IMR-90 (cell line): ENCODE measurements around the gene ZNF598. TPM values are rescaled to one million over a fixed set of nuclear protein-coding genes. Genes with fewer than 3 reads are reported as not detected.
A peak's percentile ranks its signal among the peaks of the same experiment; 100 is the strongest.

Experiments
- ATAC-seq: fragments of 200-7000 bp; cut with Tn5 transposase; 2 replicates; pipeline ENCODE4 v1.9.1; 2020; ENCODE audit warnings: low read depth, mild to moderate bottlenecking, moderate library complexity
- BruUV-seq: library from RNA; stranded (reverse); fragments of 400-500 nt; replicated peaks from 2 replicates; lab custom pipeline; 2021; lab: Mats Ljungman, UMichigan
- CTCF ChIA-PET: fragments of 300-600 bp; formaldehyde crosslinking; extraction: SDS; loops from one replicate; lab custom pipeline; 2021; ENCODE audit warnings: antibody characterized with exemption; lab: Yijun Ruan, JAX
- POLR2A ChIA-PET: fragments of 300-600 bp; sonication (Branson Sonifier 250); formaldehyde crosslinking; loops from one replicate; lab custom pipeline; 2022; ENCODE audit warnings: antibody characterized with exemption; ENCODE audit not compliant: unreplicated experiment; lab: Charles Lee
- DNase-seq: peaks from one replicate; pipeline ENCODE4 v3.0.0; 2013
- H2AFZ ChIP-seq: replicated peaks from 2 replicates; pipeline ENCODE3; 2013; ENCODE audit warnings: low read length, mild to moderate bottlenecking; ENCODE audit not compliant: poor library complexity
- H2AK5ac ChIP-seq: 2 replicates; pipeline ENCODE4 v1.6.1; 2013; ENCODE audit warnings: low read depth, low read length, inconsistent platforms
- H2AK9ac ChIP-seq: replicated peaks from 2 replicates; pipeline ENCODE3; 2013; ENCODE audit warnings: mild to moderate bottlenecking, low read depth, low read length, moderate library complexity; ENCODE audit not compliant: poor library complexity
- H2BK120ac ChIP-seq: 2 replicates; pipeline ENCODE4 v1.6.1; 2013; ENCODE audit warnings: low read depth, low read length, inconsistent platforms
- H2BK15ac ChIP-seq: 3 replicates; pipeline ENCODE4 v1.6.1; 2013; ENCODE audit warnings: low read depth, low read length, inconsistent platforms
- H2BK20ac ChIP-seq: 2 replicates; pipeline ENCODE4 v1.6.1; 2013; ENCODE audit warnings: low read depth, mild to moderate bottlenecking, inconsistent platforms, low read length, moderate library complexity
- H2BK5ac ChIP-seq: 2 replicates; pipeline ENCODE4 v1.6.1; 2013; ENCODE audit warnings: mild to moderate bottlenecking, low read depth, low read length, inconsistent platforms; ENCODE audit not compliant: poor library complexity, severe bottlenecking
- H3K14ac ChIP-seq: replicated peaks from 2 replicates; pipeline ENCODE4 v1.6.1; 2013; ENCODE audit warnings: low read depth, low read length, inconsistent platforms
- H3K18ac ChIP-seq: 2 replicates; pipeline ENCODE4 v1.6.1; 2013; ENCODE audit warnings: low read depth, low read length, control low read depth
- H3K23ac ChIP-seq: 2 replicates; pipeline ENCODE4 v1.6.1; 2013; ENCODE audit warnings: low read depth, low read length, inconsistent platforms
- H3K27ac ChIP-seq: 2 replicates; pipeline ENCODE4 v1.5.1; 2013; ENCODE audit warnings: mild to moderate bottlenecking, control low read depth, low read length; ENCODE audit not compliant: insufficient read depth
- H3K27me3 ChIP-seq: 2 replicates; pipeline ENCODE4 v1.6.1; 2013; ENCODE audit warnings: low read length; ENCODE audit not compliant: control insufficient read depth, insufficient read depth
- H3K36me3 ChIP-seq: 2 replicates; pipeline ENCODE4 v1.6.1; 2013; ENCODE audit warnings: low read length, mixed read lengths; ENCODE audit not compliant: control insufficient read depth, insufficient read depth
- H3K4ac ChIP-seq: 2 replicates; pipeline ENCODE4 v1.6.1; 2013; ENCODE audit warnings: low read depth, low read length, inconsistent platforms
- H3K4me1 ChIP-seq: 2 replicates; pipeline ENCODE4 v1.6.1; 2013; ENCODE audit warnings: low read length, mixed read lengths; ENCODE audit not compliant: control insufficient read depth, insufficient read depth
- H3K4me2 ChIP-seq: 2 replicates; pipeline ENCODE4 v1.6.1; 2013; ENCODE audit warnings: low read depth, mild to moderate bottlenecking, control low read depth, low read length, moderate library complexity
- H3K4me3 ChIP-seq: 2 replicates; pipeline ENCODE4 v1.5.1; 2013; ENCODE audit warnings: low read depth, mild to moderate bottlenecking, control low read depth, low read length, moderate library complexity; ENCODE audit not compliant: insufficient read depth
- H3K56ac ChIP-seq: 2 replicates; pipeline ENCODE4 v1.6.1; 2013; ENCODE audit warnings: low read length, inconsistent platforms; ENCODE audit not compliant: insufficient read depth; ENCODE audit errors: extremely low read depth
- H3K79me1 ChIP-seq, 2 experiments: 2 replicates each; pipeline ENCODE4 v1.6.1; 2013; ENCODE audit warnings: low read length in 2 of 2, inconsistent platforms in 1 of 2, low read depth in 1 of 2
- H3K9ac ChIP-seq: 2 replicates; pipeline ENCODE4 v1.6.1; 2013; ENCODE audit warnings: low read depth, low read length, control low read depth
- H3K9me1 ChIP-seq: 2 replicates; pipeline ENCODE4 v1.6.1; 2013; ENCODE audit warnings: low read length, inconsistent platforms; ENCODE audit not compliant: insufficient read depth
- H3K9me3 ChIP-seq: 2 replicates; pipeline ENCODE4 v1.6.1; 2013; ENCODE audit warnings: low read length; ENCODE audit not compliant: control insufficient read depth, insufficient read depth
- H4K20me1 ChIP-seq: 2 replicates; pipeline ENCODE4 v1.6.1; 2013; ENCODE audit warnings: low read length, inconsistent platforms; ENCODE audit not compliant: insufficient read depth
- H4K5ac ChIP-seq: 2 replicates; pipeline ENCODE4 v1.6.1; 2013; ENCODE audit warnings: mild to moderate bottlenecking, low read depth, low read length, control low read depth
- H4K8ac ChIP-seq, 2 experiments: 2 replicates each; pipeline ENCODE4 v1.6.1; 2013; ENCODE audit warnings: low read depth in 2 of 2, low read length in 2 of 2, control low read depth in 1 of 2, inconsistent platforms in 1 of 2
- H4K91ac ChIP-seq: 2 replicates; pipeline ENCODE4 v1.6.1; 2013; ENCODE audit warnings: low read depth, low read length, inconsistent platforms; ENCODE audit not compliant: insufficient read depth
- BHLHE40 ChIP-seq: fragments of 150-350 bp; IDR thresholded peaks from 2 replicates; pipeline ENCODE4 v1.6.1; 2016; ENCODE audit warnings: mild to moderate bottlenecking, low read depth, low read length
- CHD1 ChIP-seq: IDR thresholded peaks from 2 replicates; pipeline ENCODE4 v1.6.1; 2012; ENCODE audit warnings: low read depth, low read length, improper control_type of control experiment
- MAZ ChIP-seq: IDR thresholded peaks from 2 replicates; pipeline ENCODE4 v1.6.1; 2012; ENCODE audit warnings: low read depth, mild to moderate bottlenecking, low read length, improper control_type of control experiment, moderate library complexity, borderline replicate concordance
- NFE2L2 ChIP-seq: fragments of 150-350 bp; IDR thresholded peaks from 2 replicates; pipeline ENCODE4 v1.6.1; 2016; ENCODE audit warnings: low read depth, mild to moderate bottlenecking, low read length
- RFX5 ChIP-seq: IDR thresholded peaks from 2 replicates; pipeline ENCODE4 v1.8.0; 2012; ENCODE audit warnings: low read depth, mild to moderate bottlenecking, low read length, moderate library complexity
- SMC3 ChIP-seq: fragments of 150-350 bp; IDR thresholded peaks from 2 replicates; pipeline ENCODE4 v1.6.1; 2016; ENCODE audit warnings: low read depth, mild to moderate bottlenecking, antibody characterized with exemption, low read length, moderate library complexity
- WGBS, 2 experiments: methylation state at CpG; one replicate each; pipeline versions ENCODE4 v1.1.5 to v1.1.7; 2013; ENCODE audit warnings: missing lambda C conversion rate in 2 of 2; ENCODE audit not compliant: insufficient read length in 1 of 2; ENCODE audit errors: extremely low coverage in 2 of 2; 5-methylcytosine and 5-hydroxymethylcytosine counted together
- dilution Hi-C: fragments of 300-500 bp; cut with HindIII; formaldehyde crosslinking; loops from one replicate; pipeline ENCODE4 v1.14.3; 2018; ENCODE audit warnings: low sequenced_read_pairs; ENCODE audit not compliant: unreplicated experiment
- in situ Hi-C: fragments of 300-500 bp; cut with MboI; formaldehyde crosslinking; loops from 3 replicates; pipeline ENCODE4 v1.14.3; 2019; ENCODE audit warnings: low sequenced_read_pairs, inconsistent platforms, mixed read lengths
- intact Hi-C: fragments of 100-400 bp; cut with micrococcal nuclease; formaldehyde crosslinking; loops from 2 replicates; pipeline ENCODE4 v1.10.0; 2022
- polyA plus RNA-seq, 3 experiments: library from polyadenylated mRNA; depleted of rRNA; stranded (reverse); fragments of >200 nt; gene quantifications; 2 replicates each; pipeline ENCODE4 v1.2.3, GENCODE V29; 2012; ENCODE audit warnings: low replicate concordance in 1 of 3
- total RNA-seq: library from RNA; depleted of rRNA; stranded (reverse); fragments of >200 nt; gene quantifications from 2 replicates; pipeline ENCODE4 v1.2.3, GENCODE V29; 2012

Gene ZNF598
- total and polyA plus RNA-seq, 2 of the 4 experiments (the other 2 are of a cell fraction): 3.4 to 36.4 TPM

- TF ChIP-seq BHLHE40 (no peak), RFX5 (no peak)
Measured at GRCh38 chr16:2019921-2020831, 10.6 kb upstream of the ZNF598 start (continued).

GRCh38 chr16:2019518-2019920, 9.9 kb upstream of the ZNF598 start, which contains the start of gene NPW:
Gene NPW, plus strand, starts transcription at chr16:2019785.
- Histone ChIP-seq H3K9me3 (no peaks in the 10 kb centered on the region), H3K14ac (no peak within 1 kb of the TSS), H4K91ac (no peak within 1 kb of the TSS), H2AK5ac (no peak within 1 kb of the TSS), H3K9me1 (peaks cover 6% of the 10 kb centered on the region), H2BK5ac (no peak within 1 kb of the TSS), H3K18ac (no peak within 1 kb of the TSS), H3K4ac (no peak within 1 kb of the TSS), H3K9ac (no peak within 1 kb of the TSS), H3K36me3 (no peaks in the 10 kb centered on the region), H3K4me3 (no peak within 1 kb of the TSS), H2AFZ (peak within 1 kb of the TSS; percentile 67), H2BK15ac (no peak within 1 kb of the TSS), H3K4me2 (no peak within 1 kb of the TSS; the same call in 1 of the 2 replicates), H2BK120ac (no peak within 1 kb of the TSS), H2BK20ac (no peak within 1 kb of the TSS), H4K5ac (no peak within 1 kb of the TSS), H3K27ac (no peak within 1 kb of the TSS), H3K23ac (no peak within 1 kb of the TSS), H3K27me3 (peaks cover 18% of the 10 kb centered on the region; the same call in 1 of the 2 replicates), H3K79me1 (no peaks in the 10 kb centered on the region; a peak in 1 of 4 replicates), H3K4me1 (peaks cover 7% of the 10 kb centered on the region; the same call in 1 of the 2 replicates), H2AK9ac (peak within 1 kb of the TSS; percentile 78), H3K56ac (no peak within 1 kb of the TSS), H4K8ac (no peak within 1 kb of the TSS), H4K20me1 (no peaks in the 10 kb centered on the region)
- dilution Hi-C loops (no loop called here), intact Hi-C loops (no loop called here), in situ Hi-C loops (no loop called here)
- TF ChIP-seq NFE2L2: no peak
- TF ChIP-seq SMC3: no peak
- no peak for TF ChIP-seq MAZ
- no peak for TF ChIP-seq CHD1
- BruUV-seq: no TSS peak
- 9% methylated on average over 17 of the region's 33 CpGs; no CpG with 5 or more reads in 1 of the 2 experiments for whole genome bisulfite sequencing, 2 experiments
- ChIA-PET CTCF (interaction anchor here (1.1 kb wide), 1 partner anchor 121 kb away, joined by 3 read pairs; no protein-coding TSS in a partner anchor), POLR2A (no interaction called here)
- DNase-seq (no peak), ATAC-seq (no peak)
